ENCODE data around the gene LRRC8C.
"Not testable (repeated sequence)": the region's sequence is repeated elsewhere in the genome, so short reads cannot be mapped to it uniquely, and the experiment has no call there.

LRRC8C gene

GRCh38 chr1:89632657-89633247 is at the start of gene LRRC8C:
Gene LRRC8C, plus strand, starts transcription at chr1:89633120. Its CDS starts 53,354 bp downstream, at chr1:89686474.
- DNase-seq (ENCODE audit: low read depth), result peak; percentile 38

DNA sequence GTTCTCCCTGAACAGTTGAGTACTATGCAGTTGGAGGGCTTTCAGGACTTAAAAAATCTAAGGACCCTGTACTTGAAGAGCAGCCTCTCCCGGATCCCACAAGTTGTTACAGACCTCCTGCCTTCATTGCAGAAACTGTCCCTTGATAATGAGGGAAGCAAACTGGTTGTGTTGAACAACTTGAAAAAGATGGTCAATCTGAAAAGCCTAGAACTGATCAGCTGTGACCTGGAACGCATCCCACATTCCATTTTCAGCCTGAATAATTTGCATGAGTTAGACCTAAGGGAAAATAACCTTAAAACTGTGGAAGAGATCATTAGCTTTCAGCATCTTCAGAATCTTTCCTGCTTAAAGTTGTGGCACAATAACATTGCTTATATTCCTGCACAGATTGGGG is 48.7 kb upstream of the LRRC8C start:
- DNase-seq (ENCODE audit: low read depth), result no peak

DNA sequence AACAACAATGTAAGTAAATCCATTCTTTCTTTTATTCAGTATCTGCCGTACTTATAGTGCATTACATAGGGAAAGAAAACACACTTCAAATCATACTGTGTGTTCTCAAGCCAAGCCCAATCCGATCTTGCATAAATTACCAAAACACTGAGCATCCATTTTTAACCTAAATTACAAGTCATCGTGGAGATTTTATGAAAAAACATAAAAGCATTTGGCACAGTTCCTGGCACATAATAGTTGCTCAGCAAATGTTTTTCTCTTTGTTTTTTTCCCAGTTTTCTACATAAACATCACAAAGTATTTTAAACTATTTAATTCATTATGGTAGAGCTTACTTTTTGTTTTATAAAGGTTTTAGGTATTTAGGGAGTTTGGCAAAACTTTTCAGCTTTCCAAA is 48.1 kb upstream of the LRRC8C start:
- no peak for DNase-seq (ENCODE audit: low read depth)

DNA sequence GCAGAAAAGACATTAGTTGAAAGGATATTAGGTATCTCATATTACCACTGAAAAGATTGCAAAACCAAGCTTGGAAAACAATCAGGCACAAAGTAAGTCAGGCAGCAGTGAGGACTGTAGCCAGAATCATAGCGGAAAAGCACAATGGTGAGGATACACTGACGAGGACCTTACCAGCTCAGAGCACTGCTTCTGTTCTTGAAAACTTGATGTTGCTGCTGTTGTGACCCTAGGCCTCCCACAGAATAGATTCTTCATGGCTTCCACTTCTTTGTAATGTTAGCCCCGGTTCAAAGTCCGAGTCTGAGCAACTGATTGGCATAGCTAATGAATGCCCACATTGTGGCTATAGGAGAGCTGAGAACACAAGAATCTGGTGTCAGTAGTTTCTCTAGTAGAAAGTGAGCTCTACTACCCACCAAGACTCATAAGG is 45.2 kb upstream of the LRRC8C start:
- no peak for DNase-seq (ENCODE audit: low read depth)

GRCh38 chr1:89588480-89588879 is 44.4 kb upstream of the LRRC8C start:
- DNase-seq (ENCODE audit: low read depth), result no peak

DNA sequence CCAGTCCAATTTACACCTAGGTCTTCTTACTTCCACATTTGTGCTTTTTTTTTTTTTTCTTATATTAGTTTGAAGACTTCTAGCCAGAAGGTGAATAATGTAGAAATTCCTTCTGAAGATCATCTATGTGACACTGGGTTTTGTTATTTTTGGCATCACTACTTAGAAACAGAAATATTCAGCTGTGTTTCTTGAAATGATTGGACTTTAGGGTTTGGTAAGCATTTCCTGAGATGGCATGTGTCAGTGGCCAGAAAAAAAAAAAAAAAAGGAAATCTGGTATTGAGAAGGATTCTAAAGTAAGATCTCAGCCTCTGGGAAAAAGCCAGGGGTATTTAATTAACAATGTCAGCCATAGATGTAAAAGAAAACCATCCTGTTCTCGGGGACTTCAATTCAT is 43.4 kb upstream of the LRRC8C start:
- DNase-seq (ENCODE audit: low read depth), result no peak

DNA sequence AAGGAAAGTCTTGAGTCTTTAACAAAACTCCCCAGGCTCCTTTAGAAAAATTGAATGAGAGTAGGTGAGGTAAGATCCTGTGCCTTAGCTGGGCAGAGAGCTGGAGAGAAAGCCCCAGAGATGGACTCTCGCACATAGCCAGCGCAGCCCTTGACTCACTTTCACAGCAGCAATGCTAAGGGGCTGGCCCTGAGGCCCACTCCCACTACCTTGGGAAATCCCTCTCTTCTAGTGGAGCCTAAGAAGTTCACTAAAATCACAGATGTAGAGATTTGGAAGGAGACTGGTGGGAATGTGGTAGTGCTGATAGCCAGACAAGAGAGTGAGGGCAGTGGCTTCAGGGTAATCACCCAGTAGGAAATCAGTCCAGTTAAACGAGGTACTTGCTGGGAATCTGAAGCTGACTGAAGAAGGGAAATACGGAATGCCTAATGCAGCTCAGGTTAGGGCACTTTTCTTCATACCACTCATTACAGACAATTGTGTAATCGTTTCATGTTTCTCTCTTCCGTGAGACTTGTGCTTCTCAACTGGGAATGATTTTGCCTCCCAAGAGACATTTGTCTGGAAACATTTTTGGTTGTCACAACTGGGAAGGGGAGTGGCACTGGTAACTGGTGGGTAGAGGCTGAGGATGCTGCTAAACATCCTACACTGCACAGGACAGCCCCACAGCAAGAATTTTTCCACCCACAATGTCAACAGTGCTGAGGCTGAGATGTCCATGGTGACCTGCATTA is 42.4 kb upstream of the LRRC8C start:
- DNase-seq (ENCODE audit: low read depth), result no peak

DNA sequence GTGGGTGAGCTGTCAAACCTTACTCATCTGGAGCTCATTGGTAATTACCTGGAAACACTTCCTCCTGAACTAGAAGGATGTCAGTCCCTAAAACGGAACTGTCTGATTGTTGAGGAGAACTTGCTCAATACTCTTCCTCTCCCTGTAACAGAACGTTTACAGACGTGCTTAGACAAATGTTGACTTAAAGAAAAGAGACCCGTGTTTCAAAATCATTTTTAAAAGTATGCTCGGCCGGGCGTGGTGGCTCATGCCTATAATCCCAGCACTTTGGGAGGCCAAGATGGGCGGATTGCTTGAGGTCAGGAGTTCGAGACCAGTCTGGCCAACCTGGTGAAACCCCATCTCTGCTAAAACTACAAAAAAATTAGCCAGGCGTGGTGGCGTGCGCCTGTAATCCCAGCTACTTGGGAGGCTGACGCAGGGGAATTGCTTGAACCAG is 40.0 kb upstream of the LRRC8C start:
- not testable (repeated sequence) for DNase-seq (ENCODE audit: low read depth)

DNA sequence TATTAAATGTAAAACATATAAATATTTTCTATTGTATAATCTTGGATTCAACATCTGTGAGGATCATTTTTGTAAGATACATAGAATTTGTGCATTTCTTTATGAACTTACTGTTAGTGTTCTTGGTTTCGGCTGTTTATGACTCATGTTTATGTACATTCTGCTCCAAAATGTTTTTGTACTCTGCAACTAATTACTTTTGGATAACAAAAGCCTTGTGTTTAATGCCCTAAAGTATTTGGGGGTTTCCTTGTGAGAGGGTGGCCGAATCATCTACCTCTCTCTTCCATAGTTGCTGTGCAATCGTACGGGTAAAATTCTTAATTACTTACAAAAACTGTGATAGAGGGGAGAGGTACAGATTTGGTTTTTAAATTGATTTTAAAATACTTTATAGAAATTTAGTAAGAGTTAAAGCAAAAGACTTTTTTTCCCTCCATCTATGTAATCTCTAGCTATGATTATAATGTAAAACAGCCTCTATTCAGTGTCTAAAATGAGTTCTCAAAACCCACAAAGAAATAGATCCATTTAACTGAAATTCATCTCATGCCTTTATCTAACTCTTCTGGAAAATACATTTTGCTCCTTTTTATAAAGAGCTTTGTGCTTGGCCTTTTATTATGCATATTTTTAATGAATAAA is 38.7 kb upstream of the LRRC8C start:
- DNase-seq (ENCODE audit: low read depth), result no peak

- no peak for DNase-seq (ENCODE audit: low read depth)
Observed at GRCh38 chr1:89596698-89597097, 36.2 kb upstream of the LRRC8C start.

DNA sequence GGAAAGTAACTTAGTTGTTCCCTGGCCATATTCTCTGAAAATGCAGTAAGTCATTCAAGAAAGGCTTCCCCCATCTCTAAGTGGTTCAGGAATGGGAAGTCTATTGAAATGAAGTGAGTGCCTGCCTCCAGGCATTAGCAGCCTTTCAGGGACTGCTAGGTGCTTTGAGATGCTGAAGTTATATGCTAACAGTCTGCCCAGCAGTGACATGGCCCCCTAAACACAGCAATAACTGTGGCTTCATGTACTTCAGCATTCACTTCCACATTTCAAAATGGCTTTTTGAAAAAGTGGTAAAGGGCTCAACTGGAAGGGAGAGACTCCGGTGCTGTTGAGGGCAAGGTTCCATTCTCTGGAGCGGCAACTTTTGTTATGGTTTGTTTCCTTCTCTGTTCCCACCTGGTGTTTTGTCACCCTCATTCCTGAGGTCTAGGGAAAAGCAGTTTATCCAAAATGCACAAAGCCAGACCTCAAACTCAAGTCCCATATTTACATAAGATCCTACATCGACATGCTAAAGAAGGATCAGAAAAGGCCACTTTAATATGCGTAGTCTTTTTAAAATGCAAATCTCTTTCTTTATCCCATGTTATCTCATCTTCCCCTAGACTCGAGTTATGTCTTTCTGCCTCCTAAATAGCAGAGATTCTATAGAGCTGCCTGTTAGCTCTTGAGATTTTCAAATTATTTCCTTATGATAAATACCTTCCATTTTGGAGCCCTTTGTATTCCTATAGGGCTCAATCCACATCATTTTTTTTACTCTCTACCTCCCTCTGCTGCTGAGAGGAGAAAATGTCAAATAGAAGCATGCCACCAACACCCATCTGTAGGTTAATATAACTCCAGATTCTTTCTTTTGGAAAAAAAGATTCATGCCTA is 34.2 kb upstream of the LRRC8C start:
- no peak for DNase-seq (ENCODE audit: low read depth)

DNA sequence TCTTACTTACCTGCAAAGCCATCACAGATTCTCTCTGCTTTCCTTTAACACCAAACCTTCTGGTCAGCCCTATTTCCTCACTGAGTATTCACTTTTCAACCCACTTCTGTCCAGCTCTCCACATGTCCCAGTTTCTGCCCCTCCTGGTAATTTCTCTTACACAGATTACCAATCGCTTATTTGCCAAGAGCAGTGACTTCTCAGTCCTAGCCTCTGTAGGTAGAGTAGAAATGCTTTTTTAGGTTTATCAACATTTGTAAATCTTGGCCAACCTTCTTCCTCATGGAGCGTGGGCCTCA is 33.6 kb upstream of the LRRC8C start:
- DNase-seq (ENCODE audit: low read depth), result no peak

- DNase-seq (ENCODE audit: low read depth), result no peak
Observed at GRCh38 chr1:89600451-89601224, 32.3 kb upstream of the LRRC8C start.

DNA sequence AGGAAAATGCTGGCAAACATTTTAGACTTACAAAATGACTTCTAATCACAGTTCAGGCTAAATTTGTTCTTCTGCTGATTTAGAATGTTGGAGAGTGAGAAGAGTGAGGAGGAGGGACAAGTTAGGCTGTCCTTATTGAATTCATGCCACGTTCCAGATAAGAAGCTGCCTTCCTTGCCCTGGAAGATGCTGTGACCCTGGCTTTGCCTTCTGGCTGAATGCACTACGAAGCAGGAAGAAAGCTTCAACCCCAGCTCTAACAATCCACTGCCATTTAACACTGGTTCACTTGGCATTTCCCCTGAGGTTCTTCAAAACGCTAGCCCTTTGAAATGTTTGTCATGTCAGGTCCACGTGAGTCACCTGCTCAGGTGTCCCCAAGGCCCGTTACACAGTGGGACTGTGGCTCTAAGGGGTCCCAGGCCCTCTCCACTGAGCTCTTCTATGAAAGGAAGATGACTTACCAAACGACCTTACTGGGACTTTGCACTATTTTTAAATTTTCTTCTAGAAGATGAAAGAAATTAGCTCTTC is 30.0 kb upstream of the LRRC8C start:
- DNase-seq (ENCODE audit: low read depth), result no peak

DNA sequence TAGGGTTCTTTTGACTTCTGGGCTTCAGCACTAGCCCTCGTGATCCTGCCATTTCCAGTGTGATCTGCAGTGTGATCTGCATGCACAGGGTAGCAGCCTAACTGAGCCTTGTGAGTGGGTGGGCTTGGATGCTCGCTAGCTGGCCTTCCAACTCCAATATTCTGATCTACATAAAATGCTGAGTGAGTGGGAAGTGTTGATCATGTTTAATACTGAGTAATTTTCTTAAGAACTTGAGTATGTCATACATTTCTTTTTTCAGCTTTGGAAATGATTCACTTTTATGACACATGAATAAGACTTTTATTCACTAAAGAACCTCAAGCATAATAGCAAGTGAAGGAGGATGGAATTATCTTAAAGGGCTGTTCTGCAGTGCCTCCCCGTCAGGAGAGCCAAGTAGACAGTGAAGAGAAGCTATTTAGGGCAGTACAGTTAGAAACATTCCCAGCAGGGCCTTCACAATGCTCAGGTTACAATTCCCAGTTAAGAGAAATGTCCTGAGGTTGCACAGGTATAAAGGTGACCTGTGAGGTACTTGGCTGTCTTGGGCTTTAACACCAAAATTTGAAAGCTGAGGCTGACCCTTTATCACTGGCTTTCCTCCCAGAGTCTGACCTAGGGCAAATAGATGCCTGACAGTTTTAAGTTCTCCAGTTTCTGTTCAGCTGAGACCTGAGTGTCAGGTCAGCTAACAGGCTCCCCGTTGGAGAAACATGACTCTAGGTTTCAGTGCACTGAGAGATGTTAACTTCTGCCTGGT is 29.1 kb upstream of the LRRC8C start:
- no peak for DNase-seq (ENCODE audit: low read depth)

DNA sequence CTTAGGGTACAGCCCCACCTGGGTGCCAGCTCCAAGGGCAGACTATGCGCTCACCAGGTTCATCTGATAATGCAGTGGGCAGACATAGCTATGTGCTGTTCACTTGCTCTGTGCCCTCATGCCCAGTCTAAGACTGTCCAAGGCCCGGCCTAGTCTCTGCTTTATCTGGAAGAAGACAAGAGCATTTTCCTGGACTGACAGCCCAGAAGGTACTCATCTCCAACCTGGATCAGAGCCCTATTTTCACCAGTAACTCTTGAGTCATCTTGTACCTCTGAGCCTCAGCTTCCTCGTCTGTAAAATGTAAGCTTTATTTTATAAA is 28.5 kb upstream of the LRRC8C start:
- DNase-seq (ENCODE audit: low read depth), result no peak

GRCh38 chr1:89605692-89606091 is 27.2 kb upstream of the LRRC8C start:
- no peak for DNase-seq (ENCODE audit: low read depth)

- DNase-seq (ENCODE audit: low read depth), result no peak
Observed at GRCh38 chr1:89606227-89606980, 26.5 kb upstream of the LRRC8C start.

DNA sequence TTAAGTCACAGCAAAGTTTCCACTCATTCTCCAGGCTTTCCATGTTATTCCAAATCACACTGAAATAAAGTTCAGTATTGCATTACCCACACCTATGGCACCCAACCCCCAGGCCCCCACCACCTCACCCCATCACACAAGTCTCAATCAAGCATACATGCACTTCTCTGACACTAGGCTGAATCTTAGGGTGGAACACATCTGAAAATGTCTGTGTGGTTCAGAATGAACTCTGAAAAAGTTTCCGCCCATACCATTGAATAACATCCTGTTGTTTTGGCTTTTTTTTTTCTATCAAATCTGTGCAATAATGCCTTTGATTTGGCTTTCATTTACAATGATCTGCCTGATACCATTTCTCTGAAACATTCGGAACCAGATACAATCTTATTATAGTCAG is 25.8 kb upstream of the LRRC8C start:
- no peak for DNase-seq (ENCODE audit: low read depth)

All from CMK (cell line).